Spleen (tissue), 13 donors: ENCODE measurements around the gene ANKK1. TPM values are rescaled to one million over a fixed set of nuclear protein-coding genes. Genes with fewer than 3 reads are reported as not detected.

Source experiments
- DNase-seq: peaks from one replicate; pipeline ENCODE4 v3.0.0-alpha.2; 2020
- H3K27ac ChIP-seq, 8 donors: fragments of 200-600 bp; sonication (generic) in 7 of 8; 1 replicate in 4 of 8; 2 replicates in 4 of 8; pipeline versions ENCODE4 v1.5.0 to v1.8.0; 2016 to 2021; ENCODE audit warnings: inconsistent platforms in 4 of 8, mild to moderate bottlenecking in 4 of 8, moderate library complexity in 1 of 8
- H3K27me3 ChIP-seq, 7 donors: fragments of 200-600 bp; sonication (generic) in 6 of 7; replicated peaks in 1 of 7; 1 replicate in 4 of 7; 2 replicates in 3 of 7; pipeline versions ENCODE4 v1.5.0 to v1.8.0; 2016 to 2021; ENCODE audit warnings: inconsistent platforms in 3 of 7, mild to moderate bottlenecking in 1 of 7
- H3K36me3 ChIP-seq, 6 donors: fragments of 200-600 bp; sonication (generic) in 5 of 6; 1 replicate in 4 of 6; 2 replicates in 2 of 6; pipeline versions ENCODE4 v1.5.0 to v1.8.0; 2016 to 2021; ENCODE audit warnings: inconsistent platforms in 2 of 6
- H3K4me1 ChIP-seq, 6 donors: fragments of 200-600 bp; sonication (generic) in 5 of 6; 1 replicate in 3 of 6; 2 replicates in 3 of 6; pipeline versions ENCODE4 v1.5.0 to v1.8.0; 2016 to 2021; ENCODE audit warnings: inconsistent platforms in 3 of 6
- H3K4me3 ChIP-seq, 8 donors: fragments of 200-600 bp; sonication (generic) in 7 of 8; 1 replicate in 4 of 8; 2 replicates in 4 of 8; pipeline versions ENCODE4 v1.5.0 to v1.8.0; 2016 to 2021; ENCODE audit warnings: inconsistent platforms in 4 of 8, mild to moderate bottlenecking in 4 of 8, moderate library complexity in 2 of 8
- H3K9me3 ChIP-seq, 8 donors: fragments of 200-600 bp; sonication (generic) in 7 of 8; 1 replicate in 4 of 8; 2 replicates in 4 of 8; pipeline versions ENCODE4 v1.5.0 to v1.8.0; 2016 to 2021; ENCODE audit warnings: inconsistent platforms in 4 of 8
- POLR2A ChIP-seq, 3 donors: fragments of 450-650 bp; IDR thresholded peaks; one replicate each; pipeline ENCODE4 v1.5.1; 2017; ENCODE audit warnings: antibody characterized with exemption in 3 of 3, mild to moderate bottlenecking in 1 of 3
- POLR2AphosphoS5 ChIP-seq, 3 donors: sonication (generic); formaldehyde crosslinking; IDR thresholded peaks; one replicate each; pipeline ENCODE4 v1.5.1; 2017; ENCODE audit warnings: antibody characterized with exemption in 3 of 3
- WGBS, 5 donors: extraction: QIAGEN DNeasy Blood & Tissue Kit in 3 of 5; methylation state at CpG; one replicate each; pipeline versions ENCODE4 v1.1.5 to v1.1.7; 2013 to 2018; 5-methylcytosine and 5-hydroxymethylcytosine counted together
- intact Hi-C: fragments of 100-400 bp; cut with DNase I; formaldehyde crosslinking; loops from one replicate; pipeline ENCODE4 v1.15.0; 2023; ENCODE audit warnings: low total_unique reads
- long read RNA-seq, 2 donors: transcript quantifications; one replicate each; lab custom pipeline, GENCODE V29; 2026
- polyA plus RNA-seq, 3 donors: library from polyadenylated mRNA; stranded (reverse); fragments of 200-250 nt; gene quantifications; one replicate each; pipeline ENCODE4 v1.2.1, GENCODE V29; 2013
- total RNA-seq, 7 donors: library from RNA; depleted of rRNA in 3 of 7; stranded (reverse); fragments of >200 nt in 3 of 7; fragmentation: NEBNext Ultra II Directional in 4 of 7; extraction: Animal tissue kit (Norgen Biotek cat#: 25700) in 4 of 7; gene quantifications; one replicate each; pipeline versions ENCODE4 v1.1.0 to v1.2.1, GENCODE V29; 2016 to 2021
- TF ChIP-seq, protein P1 (sequence below), 11 experiments: fragments of 200-600 bp in 7 of 11; fragments of 450-650 bp in 4 of 11; sonication (generic) in 4 of 11; IDR thresholded peaks in 8 of 11; conservative IDR thresholded peaks in 3 of 11; 1 replicate in 7 of 11; 2 replicates in 4 of 11; pipeline versions ENCODE4 v1.4.0 to v1.8.0; 2016 to 2021; ENCODE audit warnings: antibody characterized with exemption in 11 of 11, inconsistent platforms in 4 of 11, mild to moderate bottlenecking in 1 of 11
- donor health status: healthy with polysubstance abuse.
- donor health status: DM: no; HTN: no; CAD: no; lungs with moderate emphysema.
- donor health status: DM: no; HTN: no; CAD: no.
- donor health status: Bipolar disorder and iron deficiency.
- donor health status: healthy.
- donor health status: DM: no; HTN: no; CAD: no.
- donor health status: DM: yes; HTN: yes; CAD: no.

ANKK1 gene, protein sequence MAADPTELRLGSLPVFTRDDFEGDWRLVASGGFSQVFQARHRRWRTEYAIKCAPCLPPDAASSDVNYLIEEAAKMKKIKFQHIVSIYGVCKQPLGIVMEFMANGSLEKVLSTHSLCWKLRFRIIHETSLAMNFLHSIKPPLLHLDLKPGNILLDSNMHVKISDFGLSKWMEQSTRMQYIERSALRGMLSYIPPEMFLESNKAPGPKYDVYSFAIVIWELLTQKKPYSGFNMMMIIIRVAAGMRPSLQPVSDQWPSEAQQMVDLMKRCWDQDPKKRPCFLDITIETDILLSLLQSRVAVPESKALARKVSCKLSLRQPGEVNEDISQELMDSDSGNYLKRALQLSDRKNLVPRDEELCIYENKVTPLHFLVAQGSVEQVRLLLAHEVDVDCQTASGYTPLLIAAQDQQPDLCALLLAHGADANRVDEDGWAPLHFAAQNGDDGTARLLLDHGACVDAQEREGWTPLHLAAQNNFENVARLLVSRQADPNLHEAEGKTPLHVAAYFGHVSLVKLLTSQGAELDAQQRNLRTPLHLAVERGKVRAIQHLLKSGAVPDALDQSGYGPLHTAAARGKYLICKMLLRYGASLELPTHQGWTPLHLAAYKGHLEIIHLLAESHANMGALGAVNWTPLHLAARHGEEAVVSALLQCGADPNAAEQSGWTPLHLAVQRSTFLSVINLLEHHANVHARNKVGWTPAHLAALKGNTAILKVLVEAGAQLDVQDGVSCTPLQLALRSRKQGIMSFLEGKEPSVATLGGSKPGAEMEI
- total RNA-seq (1 to 10 TPM in 2 of 7 donors, under 1 TPM in 5; 0.26 to 1.7 (median 0.55) TPM), polyA plus RNA-seq (1 to 10 TPM in 2 of 3 donors, under 1 TPM in 1; 0.62 to 2.0 (median 1.1) TPM)
- long read RNA-seq, donor 1, result 0 reads
- long read RNA-seq, donor 2, result 0 reads

- Histone ChIP-seq H3K27ac (no peak within 1 kb of the TSS), H3K4me3 (peak within 1 kb of the TSS in 1 of 8 donors; percentile 13), H3K9me3 (no peaks in the 10 kb centered on the region), H3K27me3 (peaks cover 0 to 36% (median 16%) of the 10 kb centered on the region in 7 donors), H3K36me3 (no peaks in the 10 kb centered on the region), H3K4me1 (peaks cover 0 to 7% (median 0%) of the 10 kb centered on the region in 6 donors)
- WGBS, 5 donors, result 15 to 39% (median 18%) methylated on average over 18 to 46 of the region's 46 CpGs
- TF ChIP-seq POLR2AphosphoS5 (IDR thresholded peaks at IDR 0.05) (peak in 1 of 3 donors; percentile 39), POLR2A (IDR thresholded peaks at IDR 0.05) (no peak)
- TF ChIP-seq, protein P1, sequence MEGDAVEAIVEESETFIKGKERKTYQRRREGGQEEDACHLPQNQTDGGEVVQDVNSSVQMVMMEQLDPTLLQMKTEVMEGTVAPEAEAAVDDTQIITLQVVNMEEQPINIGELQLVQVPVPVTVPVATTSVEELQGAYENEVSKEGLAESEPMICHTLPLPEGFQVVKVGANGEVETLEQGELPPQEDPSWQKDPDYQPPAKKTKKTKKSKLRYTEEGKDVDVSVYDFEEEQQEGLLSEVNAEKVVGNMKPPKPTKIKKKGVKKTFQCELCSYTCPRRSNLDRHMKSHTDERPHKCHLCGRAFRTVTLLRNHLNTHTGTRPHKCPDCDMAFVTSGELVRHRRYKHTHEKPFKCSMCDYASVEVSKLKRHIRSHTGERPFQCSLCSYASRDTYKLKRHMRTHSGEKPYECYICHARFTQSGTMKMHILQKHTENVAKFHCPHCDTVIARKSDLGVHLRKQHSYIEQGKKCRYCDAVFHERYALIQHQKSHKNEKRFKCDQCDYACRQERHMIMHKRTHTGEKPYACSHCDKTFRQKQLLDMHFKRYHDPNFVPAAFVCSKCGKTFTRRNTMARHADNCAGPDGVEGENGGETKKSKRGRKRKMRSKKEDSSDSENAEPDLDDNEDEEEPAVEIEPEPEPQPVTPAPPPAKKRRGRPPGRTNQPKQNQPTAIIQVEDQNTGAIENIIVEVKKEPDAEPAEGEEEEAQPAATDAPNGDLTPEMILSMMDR (IDR thresholded peaks at IDR 0.05 in 8 of 11, conservative IDR thresholded peaks at IDR 0.05 in 3 of 11), result peak in 1 of 11 experiments; percentile 27
- intact Hi-C loops, result no loop called here
- peak; percentile 64 for DNase-seq
Observed at GRCh38 chr11:113387605-113388211, at the start of gene ANKK1. Gene ANKK1, plus strand, starts transcription at chr11:113387779. Its CDS starts 106 bp downstream, at chr11:113387885.

DNA sequence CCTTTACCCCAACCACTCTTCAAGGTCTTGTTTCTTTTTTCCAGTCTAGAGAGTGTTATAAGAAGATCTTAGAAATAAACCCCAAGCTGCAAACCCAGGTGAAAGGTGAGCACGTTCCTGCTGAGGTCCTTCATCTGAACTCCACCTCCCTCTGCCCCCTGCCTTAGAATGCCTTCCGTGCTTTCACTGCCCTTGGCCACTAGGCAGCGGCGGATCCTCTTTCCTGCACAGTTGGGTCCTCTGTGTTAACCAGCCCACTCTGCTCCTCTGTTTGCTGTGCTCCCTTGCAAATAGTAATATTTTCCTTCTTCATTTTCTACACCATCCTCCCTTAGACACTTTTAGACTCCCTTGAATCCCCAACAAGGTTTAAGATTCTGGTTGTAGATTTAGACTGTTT, 48.8 kb upstream of the ANKK1 start:
- no peak for DNase-seq
- 83 to 93% (median 88%) methylated on average over 4 of the region's 4 CpGs for WGBS, 5 donors
- no peaks in the 10 kb centered on the region for H3K4me1 ChIP-seq
- no peak overlapping the region for H3K27ac ChIP-seq
- no peak for TF ChIP-seq POLR2AphosphoS5 (IDR thresholded peaks at IDR 0.05)
- intact Hi-C loops, result no loop called here
- H3K9me3 ChIP-seq, result no peaks in the 10 kb centered on the region
- H3K36me3 ChIP-seq, result peaks cover 2 to 100% (median 66%) of the 10 kb centered on the region in 6 donors
- no peak overlapping the region for H3K4me3 ChIP-seq
- no peaks in the 10 kb centered on the region for H3K27me3 ChIP-seq

GRCh38 chr11:113339929-113340589, 47.5 kb upstream of the ANKK1 start:
- WGBS, 5 donors, result 84 to 94% (median 91%) methylated on average over 6 of the region's 6 CpGs
- Histone ChIP-seq H3K9me3 (no peaks in the 10 kb centered on the region), H3K27me3 (no peaks in the 10 kb centered on the region), H3K36me3 (peaks cover 2 to 100% (median 65%) of the 10 kb centered on the region in 6 donors), H3K4me1 (no peaks in the 10 kb centered on the region), H3K27ac (no peak overlapping the region), H3K4me3 (no peak overlapping the region)
- intact Hi-C loops, result no loop called here
- no peak for DNase-seq
- TF ChIP-seq, protein P1 (IDR thresholded peaks at IDR 0.05 in 8 of 11, conservative IDR thresholded peaks at IDR 0.05 in 3 of 11), result no peak
- TF ChIP-seq POLR2AphosphoS5 (IDR thresholded peaks at IDR 0.05), result no peak
- no peak for TF ChIP-seq POLR2A (IDR thresholded peaks at IDR 0.05)
